Pancreas (tissue), 10 donors: ENCODE results near the gene PBX4. TPM values are rescaled to one million over a fixed set of nuclear protein-coding genes. Genes with fewer than 3 reads are reported as not detected.

Source experiments
- ATAC-seq, 4 donors: fragments of 200-7000 bp; cut with Tn5 transposase; one replicate each; pipeline versions ENCODE4 v1.8.0 to v1.9.1; 2020; ENCODE audit warnings: mild to moderate bottlenecking in 4 of 4, moderate library complexity in 4 of 4
- DNase-seq, 6 donors: peaks; one replicate each; pipeline ENCODE4 v3.0.0-alpha.2; 2020
- FAIRE-seq: peaks from 2 replicates; lab custom pipeline; 2012; peaks lifted over from hg19 to GRCh38; lab: Jason Lieb, UNC
- H3K27ac ChIP-seq, 4 donors: fragments of 200-600 bp; sonication (generic); 1 replicate in 3 of 4; 2 replicates in 1 of 4; pipeline versions ENCODE4 v1.5.0 to v1.8.0; 2020
- H3K27me3 ChIP-seq, 4 donors: fragments of 200-600 bp; one replicate each; pipeline ENCODE4 v1.8.0; 2021
- H3K36me3 ChIP-seq, 3 donors: fragments of 200-600 bp; sonication (generic) in 1 of 3; one replicate each; pipeline versions ENCODE4 v1.5.0 to v1.8.0; 2020 to 2021
- H3K4me1 ChIP-seq, 3 donors: fragments of 200-600 bp; one replicate each; pipeline ENCODE4 v1.8.0; 2021
- H3K4me3 ChIP-seq, 4 donors: fragments of 200-600 bp; sonication (generic) in 2 of 4; one replicate each; pipeline versions ENCODE4 v1.5.0 to v1.8.0; 2020 to 2021
- H3K9me3 ChIP-seq, 4 donors: fragments of 200-600 bp; one replicate each; pipeline ENCODE4 v1.8.0; 2021
- WGBS, 2 donors: extraction: QIAGEN DNeasy Blood & Tissue Kit; methylation state at CpG; one replicate each; pipeline ENCODE4 v1.1.7; 2013; 5-methylcytosine and 5-hydroxymethylcytosine counted together
- intact Hi-C, 3 donors: fragments of 100-400 bp; cut with DNase I; formaldehyde crosslinking; loops; one replicate each; pipeline versions ENCODE4 v1.11.1 to v1.14.2; 2022
- polyA plus RNA-seq, 2 donors: library from polyadenylated mRNA; stranded (reverse); fragments of 200-250 nt; gene quantifications; one replicate each; pipeline ENCODE4 v1.2.3, GENCODE V29; 2013
- total RNA-seq, 6 donors: library from RNA; stranded (reverse); fragmentation: NEBNext Ultra II Directional in 4 of 6; extraction: Animal tissue kit (Norgen Biotek cat#: 25700) in 4 of 6; gene quantifications; one replicate each; pipeline versions ENCODE4 v1.2.1 to v1.2.4, GENCODE V29; 2021 to 2023
- TF ChIP-seq, protein P1 (sequence below), 4 donors: fragments of 200-600 bp; sonication (generic) in 3 of 4; IDR thresholded peaks; one replicate each; pipeline versions ENCODE4 v1.5.0 to v1.8.0; 2021; ENCODE audit warnings: antibody characterized with exemption in 4 of 4
- donor health status: healthy with polysubstance abuse.
- donor health status: DM: no; HTN: no; CAD: no; lungs with moderate emphysema.
- donor health status: DM: no; HTN: no; CAD: no.
- donor health status: control.
- donor health status: control.
- donor health status: Bipolar disorder and iron deficiency.
- donor health status: DM: yes; HTN: yes; CAD: no.
- donor health status: DM: no; HTN: no; CAD: no.
- donor health status: DM: no; HTN: no; CAD: no.
- donor health status: DM: yes; HTN: yes; CAD: no.

The PBX4 gene
- total and polyA plus RNA-seq, 8 donors = 0.18 to 4.0 (median 0.49) TPM

DNA sequence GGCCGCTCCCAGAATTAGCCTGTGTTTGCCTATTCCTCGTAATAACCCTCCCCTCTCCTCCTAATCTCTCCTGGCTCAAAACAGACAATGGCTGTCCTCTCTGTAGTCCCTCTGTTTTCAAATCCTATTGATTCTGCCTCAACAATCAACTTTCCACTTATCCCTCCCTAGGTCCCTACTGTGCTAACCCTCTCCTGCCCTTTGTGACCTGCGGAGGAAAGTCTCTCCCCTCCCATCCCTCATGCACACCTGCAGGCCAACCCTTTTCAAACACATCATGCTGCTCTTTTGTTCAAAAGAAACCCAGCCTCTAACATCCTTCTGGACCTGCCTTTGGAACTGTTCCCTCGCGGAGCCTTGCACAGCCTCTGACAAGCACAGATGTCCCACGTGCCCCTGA is 43.1 kb downstream of the PBX4 start:
- intact Hi-C loops = no loop called here
- DNase-seq (no peak), ATAC-seq (no peak), FAIRE-seq (no peak)
- Histone ChIP-seq H3K36me3 (no peaks in the 10 kb centered on the region), H3K9me3 (no peaks in the 10 kb centered on the region), H3K27ac (no peak overlapping the region), H3K4me3 (no peak overlapping the region), H3K27me3 (no peaks in the 10 kb centered on the region), H3K4me1 (no peaks in the 10 kb centered on the region)
- TF ChIP-seq, protein P1, sequence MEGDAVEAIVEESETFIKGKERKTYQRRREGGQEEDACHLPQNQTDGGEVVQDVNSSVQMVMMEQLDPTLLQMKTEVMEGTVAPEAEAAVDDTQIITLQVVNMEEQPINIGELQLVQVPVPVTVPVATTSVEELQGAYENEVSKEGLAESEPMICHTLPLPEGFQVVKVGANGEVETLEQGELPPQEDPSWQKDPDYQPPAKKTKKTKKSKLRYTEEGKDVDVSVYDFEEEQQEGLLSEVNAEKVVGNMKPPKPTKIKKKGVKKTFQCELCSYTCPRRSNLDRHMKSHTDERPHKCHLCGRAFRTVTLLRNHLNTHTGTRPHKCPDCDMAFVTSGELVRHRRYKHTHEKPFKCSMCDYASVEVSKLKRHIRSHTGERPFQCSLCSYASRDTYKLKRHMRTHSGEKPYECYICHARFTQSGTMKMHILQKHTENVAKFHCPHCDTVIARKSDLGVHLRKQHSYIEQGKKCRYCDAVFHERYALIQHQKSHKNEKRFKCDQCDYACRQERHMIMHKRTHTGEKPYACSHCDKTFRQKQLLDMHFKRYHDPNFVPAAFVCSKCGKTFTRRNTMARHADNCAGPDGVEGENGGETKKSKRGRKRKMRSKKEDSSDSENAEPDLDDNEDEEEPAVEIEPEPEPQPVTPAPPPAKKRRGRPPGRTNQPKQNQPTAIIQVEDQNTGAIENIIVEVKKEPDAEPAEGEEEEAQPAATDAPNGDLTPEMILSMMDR (IDR thresholded peaks at IDR 0.05) = no peak
- WGBS, 2 donors = 62 to 70% methylated on average over 6 of the region's 6 CpGs

DNA sequence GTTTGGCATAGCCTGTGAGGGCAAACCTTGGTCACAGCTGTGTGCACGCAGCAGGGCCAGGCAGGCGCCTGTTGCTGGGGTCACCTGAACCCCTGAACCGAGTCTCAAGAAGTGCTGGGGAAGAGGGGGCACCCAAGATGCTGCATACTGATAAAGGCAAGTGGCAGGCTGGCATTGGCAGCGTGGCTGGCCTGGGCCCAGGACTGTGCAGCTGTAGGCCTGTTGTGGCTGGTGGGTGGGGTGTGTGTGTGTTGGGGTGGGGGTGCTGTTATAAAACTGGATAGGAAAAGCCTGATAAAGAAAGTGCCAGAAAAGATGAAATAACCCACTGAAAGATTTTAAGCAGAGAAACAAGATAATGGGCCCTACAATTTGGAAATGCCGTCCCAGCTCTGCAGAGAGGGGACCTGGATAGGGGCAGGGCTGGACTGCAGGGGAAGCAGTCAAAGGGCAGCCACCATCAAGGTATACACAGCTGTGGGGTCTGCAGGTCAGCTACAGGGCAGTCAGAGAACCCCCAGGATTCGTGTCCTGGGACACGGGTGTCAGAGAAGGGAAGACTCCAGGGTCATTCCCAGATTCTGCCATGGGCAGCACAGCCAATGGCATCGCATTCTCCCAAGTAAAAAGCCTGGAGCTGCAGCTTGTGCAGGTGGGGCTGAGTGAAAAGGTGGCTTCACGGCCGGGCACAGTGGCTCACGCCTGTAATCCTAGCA is 47.3 kb downstream of the PBX4 start:
- 80 to 81% methylated on average over 11 of the region's 11 CpGs for WGBS, 2 donors
- no peak for FAIRE-seq

DNA sequence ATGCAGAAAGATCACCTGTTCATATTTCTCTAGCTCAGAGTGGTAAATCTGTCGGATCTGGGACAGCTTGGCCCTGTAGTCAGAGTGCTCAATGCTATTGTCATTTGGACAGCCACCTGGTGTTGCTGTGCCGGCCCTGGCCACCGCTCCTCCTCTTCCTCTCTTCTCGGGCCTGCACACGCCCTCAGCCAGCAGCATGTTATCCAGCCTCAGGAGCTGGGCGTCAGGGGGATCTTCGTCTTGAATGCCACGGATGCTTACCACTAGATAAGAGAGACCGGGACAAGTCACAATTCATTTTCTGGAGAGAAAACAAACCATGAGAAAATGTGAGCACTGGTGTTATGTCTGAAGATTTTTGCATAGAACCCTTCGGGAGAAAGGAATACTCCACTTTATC is 47.9 kb downstream of the PBX4 start:
- no peak overlapping the region for H3K4me3 ChIP-seq
- TF ChIP-seq, protein P1 (IDR thresholded peaks at IDR 0.05) = no peak
- H3K27ac ChIP-seq = no peak overlapping the region
- DNase-seq (no peak), FAIRE-seq (no peak), ATAC-seq (no peak)
- H3K27me3 ChIP-seq = no peaks in the 10 kb centered on the region
- 62 to 71% methylated on average over 10 of the region's 10 CpGs for WGBS, 2 donors
- H3K9me3 ChIP-seq = no peaks in the 10 kb centered on the region
- intact Hi-C loops = no loop called here
- H3K4me1 ChIP-seq = no peaks in the 10 kb centered on the region
- H3K36me3 ChIP-seq = no peaks in the 10 kb centered on the region

More for the DNA sequence above, 47.3 kb downstream of the PBX4 start:
- intact Hi-C loops = no loop called here
- H3K9me3 ChIP-seq = no peaks in the 10 kb centered on the region
- TF ChIP-seq, protein P1 (IDR thresholded peaks at IDR 0.05) = no peak
- no peak for DNase-seq
- H3K36me3 ChIP-seq = no peaks in the 10 kb centered on the region
- H3K4me1 ChIP-seq = no peaks in the 10 kb centered on the region
- no peak overlapping the region for H3K27ac ChIP-seq
- no peaks in the 10 kb centered on the region for H3K27me3 ChIP-seq
- no peak overlapping the region for H3K4me3 ChIP-seq
- no peak for ATAC-seq

DNA sequence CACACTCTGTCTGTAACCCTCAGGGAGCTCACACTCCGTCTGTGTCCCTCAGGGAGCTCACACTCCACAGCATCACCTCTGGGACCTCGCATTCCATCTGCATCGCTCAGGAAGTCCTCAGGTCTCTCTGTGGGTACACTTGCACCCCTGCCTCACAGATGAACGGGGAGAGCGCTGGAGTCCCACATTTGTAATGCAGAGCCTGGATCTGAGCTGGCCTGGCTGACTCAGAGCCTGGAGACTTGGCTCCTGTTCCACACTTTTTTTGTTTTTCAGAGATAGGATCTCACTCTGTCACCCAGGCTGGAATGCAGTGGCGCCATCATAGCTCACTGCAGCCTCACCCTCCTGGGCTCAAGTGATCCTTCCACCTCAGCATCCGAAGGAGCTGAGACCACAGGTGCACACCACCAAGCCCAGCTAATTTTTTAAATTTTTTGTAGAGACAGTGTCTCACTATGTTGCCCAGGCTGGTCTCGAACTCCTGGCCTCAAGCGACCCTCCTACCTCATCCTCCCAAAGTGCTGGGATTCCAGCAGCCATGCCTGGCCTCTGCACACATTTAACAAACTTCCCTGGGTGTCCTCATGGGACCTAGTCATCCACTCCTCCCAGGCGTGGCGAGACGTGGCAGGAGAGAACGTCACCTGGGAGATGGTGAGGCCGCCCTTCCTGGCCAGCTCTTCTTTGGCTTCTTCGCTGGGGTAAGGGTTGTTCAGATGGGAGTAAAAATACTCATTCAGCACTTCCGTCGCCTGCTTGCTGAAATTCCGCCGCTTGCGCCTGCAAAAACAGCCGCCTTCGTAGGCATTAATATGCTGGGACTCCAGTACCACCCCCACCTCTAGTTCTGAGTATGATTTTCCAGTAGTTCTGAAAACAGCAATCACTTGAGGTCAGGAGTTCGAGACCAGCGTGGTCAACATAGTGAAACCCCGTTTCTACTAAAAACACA is 49.4 kb downstream of the PBX4 start:
- intact Hi-C loops = no loop called here
- Histone ChIP-seq H3K9me3 (no peaks in the 10 kb centered on the region), H3K27me3 (no peaks in the 10 kb centered on the region), H3K4me3 (no peak overlapping the region), H3K4me1 (no peaks in the 10 kb centered on the region), H3K27ac (no peak overlapping the region), H3K36me3 (no peaks in the 10 kb centered on the region)
- DNase-seq (no peak), ATAC-seq (no peak), FAIRE-seq (no peak)
- WGBS, 2 donors = 79 to 89% methylated on average over 25 of the region's 25 CpGs
- TF ChIP-seq, protein P1 (IDR thresholded peaks at IDR 0.05) = no peak
